ENCODE results near the gene WASF3.

Gene WASF3

DNA sequence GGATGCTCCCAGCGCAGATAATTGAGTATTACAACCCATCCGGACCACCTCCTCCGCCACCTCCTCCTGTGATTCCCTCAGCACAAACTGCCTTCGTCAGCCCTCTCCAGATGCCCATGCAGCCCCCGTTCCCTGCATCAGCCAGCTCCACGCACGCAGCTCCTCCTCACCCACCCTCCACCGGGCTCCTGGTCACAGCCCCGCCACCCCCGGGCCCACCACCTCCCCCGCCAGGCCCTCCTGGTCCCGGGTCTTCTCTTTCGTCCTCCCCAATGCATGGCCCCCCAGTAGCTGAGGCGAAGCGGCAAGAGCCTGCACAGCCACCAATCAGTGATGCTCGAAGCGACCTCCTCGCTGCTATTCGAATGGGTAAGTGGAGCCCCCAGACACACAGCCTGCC lies 125.1 kb downstream of the WASF3 start:
- TF ChIP-seq, protein P1, sequence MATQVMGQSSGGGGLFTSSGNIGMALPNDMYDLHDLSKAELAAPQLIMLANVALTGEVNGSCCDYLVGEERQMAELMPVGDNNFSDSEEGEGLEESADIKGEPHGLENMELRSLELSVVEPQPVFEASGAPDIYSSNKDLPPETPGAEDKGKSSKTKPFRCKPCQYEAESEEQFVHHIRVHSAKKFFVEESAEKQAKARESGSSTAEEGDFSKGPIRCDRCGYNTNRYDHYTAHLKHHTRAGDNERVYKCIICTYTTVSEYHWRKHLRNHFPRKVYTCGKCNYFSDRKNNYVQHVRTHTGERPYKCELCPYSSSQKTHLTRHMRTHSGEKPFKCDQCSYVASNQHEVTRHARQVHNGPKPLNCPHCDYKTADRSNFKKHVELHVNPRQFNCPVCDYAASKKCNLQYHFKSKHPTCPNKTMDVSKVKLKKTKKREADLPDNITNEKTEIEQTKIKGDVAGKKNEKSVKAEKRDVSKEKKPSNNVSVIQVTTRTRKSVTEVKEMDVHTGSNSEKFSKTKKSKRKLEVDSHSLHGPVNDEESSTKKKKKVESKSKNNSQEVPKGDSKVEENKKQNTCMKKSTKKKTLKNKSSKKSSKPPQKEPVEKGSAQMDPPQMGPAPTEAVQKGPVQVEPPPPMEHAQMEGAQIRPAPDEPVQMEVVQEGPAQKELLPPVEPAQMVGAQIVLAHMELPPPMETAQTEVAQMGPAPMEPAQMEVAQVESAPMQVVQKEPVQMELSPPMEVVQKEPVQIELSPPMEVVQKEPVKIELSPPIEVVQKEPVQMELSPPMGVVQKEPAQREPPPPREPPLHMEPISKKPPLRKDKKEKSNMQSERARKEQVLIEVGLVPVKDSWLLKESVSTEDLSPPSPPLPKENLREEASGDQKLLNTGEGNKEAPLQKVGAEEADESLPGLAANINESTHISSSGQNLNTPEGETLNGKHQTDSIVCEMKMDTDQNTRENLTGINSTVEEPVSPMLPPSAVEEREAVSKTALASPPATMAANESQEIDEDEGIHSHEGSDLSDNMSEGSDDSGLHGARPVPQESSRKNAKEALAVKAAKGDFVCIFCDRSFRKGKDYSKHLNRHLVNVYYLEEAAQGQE (IDR thresholded peaks at IDR 0.05; ENCODE audit: low read depth): no peak
- TF ChIP-seq TEAD4 (IDR thresholded peaks at IDR 0.05) (no peak), RAD21 (IDR thresholded peaks at IDR 0.05; ENCODE audit: low read depth) (no peak), TCF12 (IDR thresholded peaks at IDR 0.05; ENCODE audit: low read depth) (no peak), EGR1 (IDR thresholded peaks at IDR 0.05) (no peak), FOXM1 (IDR thresholded peaks at IDR 0.05; ENCODE audit: borderline replicate concordance, low read depth) (no peak), NFIC (IDR thresholded peaks at IDR 0.05) (no peak), ZBTB7A (IDR thresholded peaks at IDR 0.05; ENCODE audit: low read depth) (no peak), EP300 (IDR thresholded peaks at IDR 0.05; ENCODE audit: borderline replicate concordance) (no peak), TAF1 (IDR thresholded peaks at IDR 0.05; ENCODE audit: low read depth) (no peak), CREB1 (IDR thresholded peaks at IDR 0.05; ENCODE audit: low read depth) (no peak), CEBPB (IDR thresholded peaks at IDR 0.05) (no peak), YY1 (IDR thresholded peaks at IDR 0.05; ENCODE audit: low read depth) (no peak)
- TF ChIP-seq, protein P2, sequence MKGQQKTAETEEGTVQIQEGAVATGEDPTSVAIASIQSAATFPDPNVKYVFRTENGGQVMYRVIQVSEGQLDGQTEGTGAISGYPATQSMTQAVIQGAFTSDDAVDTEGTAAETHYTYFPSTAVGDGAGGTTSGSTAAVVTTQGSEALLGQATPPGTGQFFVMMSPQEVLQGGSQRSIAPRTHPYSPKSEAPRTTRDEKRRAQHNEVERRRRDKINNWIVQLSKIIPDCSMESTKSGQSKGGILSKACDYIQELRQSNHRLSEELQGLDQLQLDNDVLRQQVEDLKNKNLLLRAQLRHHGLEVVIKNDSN (IDR thresholded peaks at IDR 0.05): no peak
- TF ChIP-seq, protein P3, sequence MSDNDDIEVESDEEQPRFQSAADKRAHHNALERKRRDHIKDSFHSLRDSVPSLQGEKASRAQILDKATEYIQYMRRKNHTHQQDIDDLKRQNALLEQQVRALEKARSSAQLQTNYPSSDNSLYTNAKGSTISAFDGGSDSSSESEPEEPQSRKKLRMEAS (IDR thresholded peaks at IDR 0.05): no peak

DNA sequence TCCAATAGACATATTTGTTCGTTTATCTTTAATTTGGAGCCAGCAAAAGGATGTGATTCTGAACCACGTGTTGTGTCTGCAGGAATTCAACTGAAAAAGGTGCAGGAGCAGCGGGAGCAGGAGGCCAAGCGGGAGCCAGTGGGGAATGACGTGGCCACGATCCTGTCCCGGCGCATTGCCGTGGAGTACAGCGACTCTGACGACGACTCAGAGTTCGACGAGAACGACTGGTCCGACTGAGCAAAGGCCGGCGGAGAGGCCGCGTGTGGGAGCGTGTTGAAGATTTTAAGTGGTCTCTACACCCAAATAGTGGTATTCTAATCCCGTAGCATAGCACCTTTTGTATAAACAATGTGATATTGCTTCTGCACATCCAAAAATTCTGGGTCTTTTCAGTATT lies 128.1 kb downstream of the WASF3 start:
- no peak for TF ChIP-seq CEBPB (IDR thresholded peaks at IDR 0.05)
- TF ChIP-seq ZBTB7A (IDR thresholded peaks at IDR 0.05; ENCODE audit: low read depth): no peak

DNA sequence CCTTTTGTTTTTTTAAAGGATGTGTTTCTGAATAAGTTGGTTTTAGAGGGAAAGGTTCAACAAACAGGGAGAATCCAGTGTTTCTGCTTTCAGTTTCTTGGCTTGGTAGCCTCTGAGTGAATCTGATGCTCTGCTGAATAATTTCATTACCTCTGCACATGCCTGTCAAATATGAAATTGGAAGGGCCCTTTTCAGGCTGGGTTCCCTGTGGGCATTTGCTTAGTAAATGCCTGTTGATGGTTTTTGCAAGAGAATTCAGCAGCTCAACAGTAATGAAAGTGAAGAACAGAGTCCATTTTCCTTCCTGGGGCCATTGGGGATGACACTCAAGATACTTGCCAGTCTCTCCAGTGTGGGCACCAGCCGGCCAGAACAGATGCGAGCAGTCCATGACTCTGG lies 128.8 kb downstream of the WASF3 start:
- TF ChIP-seq FOXM1 (IDR thresholded peaks at IDR 0.05; ENCODE audit: borderline replicate concordance, low read depth) (no peak), CREB1 (IDR thresholded peaks at IDR 0.05; ENCODE audit: low read depth) (no peak), EP300 (IDR thresholded peaks at IDR 0.05; ENCODE audit: borderline replicate concordance) (no peak), NFIC (IDR thresholded peaks at IDR 0.05) (no peak), TCF12 (IDR thresholded peaks at IDR 0.05; ENCODE audit: low read depth) (no peak), EGR1 (IDR thresholded peaks at IDR 0.05) (no peak), TAF1 (IDR thresholded peaks at IDR 0.05; ENCODE audit: low read depth) (no peak)
- TF ChIP-seq, protein P1 (IDR thresholded peaks at IDR 0.05; ENCODE audit: low read depth): no peak

DNA sequence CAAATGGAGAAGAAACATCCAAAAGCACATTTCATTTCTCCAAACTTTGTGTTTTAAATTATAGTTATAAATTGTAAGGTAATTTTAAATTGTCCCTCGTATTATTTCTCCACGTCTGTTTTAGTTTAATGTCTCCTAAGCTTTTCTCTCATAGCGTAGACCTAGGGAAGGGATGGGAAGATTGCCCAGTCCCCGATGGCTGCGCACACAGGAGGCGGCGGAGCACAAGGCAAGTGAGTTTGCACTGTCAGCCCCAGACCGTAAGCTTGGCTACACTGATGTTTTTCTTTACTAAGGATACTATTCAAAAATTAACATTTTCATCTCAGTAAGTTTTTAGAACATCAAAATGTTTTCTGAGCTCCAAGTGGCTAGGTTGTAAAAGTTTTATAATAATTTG lies 130.8 kb downstream of the WASF3 start:
- TF ChIP-seq RAD21 (IDR thresholded peaks at IDR 0.05; ENCODE audit: low read depth) (no peak), YY1 (IDR thresholded peaks at IDR 0.05; ENCODE audit: low read depth) (no peak), EGR1 (IDR thresholded peaks at IDR 0.05) (no peak), TAF1 (IDR thresholded peaks at IDR 0.05; ENCODE audit: low read depth) (no peak), TEAD4 (IDR thresholded peaks at IDR 0.05) (no peak), NFIC (IDR thresholded peaks at IDR 0.05) (no peak), EP300 (IDR thresholded peaks at IDR 0.05; ENCODE audit: borderline replicate concordance) (no peak)

DNA sequence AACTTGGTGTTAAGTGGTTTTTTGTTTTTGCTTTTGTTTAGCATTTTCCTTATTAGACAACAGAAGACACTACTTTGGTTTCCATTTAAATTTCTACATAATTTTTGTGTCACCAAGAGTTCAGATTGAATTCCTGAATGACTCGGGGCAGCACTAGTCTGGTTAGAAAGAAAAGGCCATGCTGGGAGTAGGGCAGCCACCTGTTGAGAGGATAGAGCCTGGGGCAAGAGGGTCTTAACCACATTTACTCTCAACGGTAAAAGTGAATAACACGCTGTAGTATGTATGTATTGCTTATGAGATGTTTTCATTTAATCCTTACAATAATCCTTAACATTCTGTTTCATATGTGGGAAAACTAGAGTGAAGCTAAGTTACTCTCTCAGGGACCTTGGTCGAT lies 131.5 kb downstream of the WASF3 start:
- no peak for TF ChIP-seq TCF12 (IDR thresholded peaks at IDR 0.05; ENCODE audit: low read depth)
- no peak for TF ChIP-seq FOXM1 (IDR thresholded peaks at IDR 0.05; ENCODE audit: borderline replicate concordance, low read depth)
- no peak for TF ChIP-seq EGR1 (IDR thresholded peaks at IDR 0.05)
- no peak for TF ChIP-seq RAD21 (IDR thresholded peaks at IDR 0.05; ENCODE audit: low read depth)
- TF ChIP-seq ZBTB7A (IDR thresholded peaks at IDR 0.05; ENCODE audit: low read depth): no peak
- TF ChIP-seq, protein P2 (IDR thresholded peaks at IDR 0.05): no peak

DNA sequence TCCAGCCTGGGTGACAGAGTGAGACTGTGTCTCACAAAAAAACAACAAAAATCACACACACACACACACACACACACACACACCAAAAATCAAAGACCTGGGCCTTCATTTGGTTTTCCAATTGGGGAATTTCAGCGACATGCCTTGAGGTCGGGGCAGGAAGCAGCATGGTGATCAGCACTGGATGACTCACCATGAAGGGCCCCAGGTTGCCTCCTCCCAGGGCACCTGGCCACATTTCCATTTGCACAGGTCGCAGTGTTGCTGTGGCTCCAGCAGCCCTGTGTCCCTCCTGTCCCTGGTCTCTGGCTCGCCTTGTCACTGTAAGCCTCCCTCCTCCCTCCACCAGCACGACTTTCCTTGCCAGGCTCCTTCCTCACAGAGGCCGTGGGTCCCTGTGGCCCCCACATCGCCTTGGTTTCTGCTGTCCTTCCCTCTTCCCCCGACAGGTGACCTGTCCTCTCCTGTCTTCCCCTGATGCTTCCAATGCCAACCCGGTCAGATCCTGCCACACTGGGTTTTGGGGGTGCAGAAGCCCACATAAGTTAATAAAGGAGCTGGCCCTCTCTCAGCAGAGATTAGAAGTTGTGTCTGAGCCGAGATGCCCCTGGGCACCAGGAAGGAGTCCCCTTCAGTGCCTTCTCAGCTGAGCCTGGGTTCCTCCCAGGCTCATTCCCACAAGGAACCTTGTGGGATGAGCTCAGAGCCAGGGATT lies 136.4 kb downstream of the WASF3 start:
- TF ChIP-seq EGR1 (IDR thresholded peaks at IDR 0.05) (no peak), CREB1 (IDR thresholded peaks at IDR 0.05; ENCODE audit: low read depth) (no peak), CEBPB (IDR thresholded peaks at IDR 0.05) (no peak), ZBTB7A (IDR thresholded peaks at IDR 0.05; ENCODE audit: low read depth) (no peak)
- TF ChIP-seq, protein P3 (IDR thresholded peaks at IDR 0.05): no peak

Measured in Ishikawa (cell line).